Stimulated activated CD4-positive, alpha-beta T cell treated with anti-CD3 and anti-CD28 coated beads, Interleukin-15, amount 100 ng/mL, for 1 hour (primary cell): ENCODE results near the gene CSNK2B.

ENCODE experiments used
- DNase-seq, 2 donors: peaks; one replicate each; pipeline ENCODE4 v3.0.0-alpha.2; 2020; ENCODE audit warnings: low read depth in 1 of 2, low spot score in 1 of 2

Gene CSNK2B

GRCh38 chr6:31660381-31661261 is 5.3 kb upstream of the CSNK2B start, which contains the start of gene C6orf47:
C6orf47 (minus strand) TSS chr6:31660778; CDS start chr6:31659947, 831 bp downstream.
- DNase-seq: peak; percentile 61 to 62

GRCh38 chr6:31661262-31662123 is 4.4 kb upstream of the CSNK2B start:
- DNase-seq: no peak

- DNase-seq: no peak
These were observed 3.7 kb upstream of the CSNK2B start for GRCh38 chr6:31662124-31662723.

GRCh38 chr6:31663126-31663960 is 2.5 kb upstream of the CSNK2B start:
- DNase-seq: no peak

- no peak for DNase-seq
These were observed 1.7 kb upstream of the CSNK2B start for GRCh38 chr6:31663961-31664789.

- DNase-seq: peak; percentile 76
These were observed 935 bp upstream of the CSNK2B start, which contains the start of gene GPANK1 for GRCh38 chr6:31664790-31665500. GPANK1 (minus strand) TSS chr6:31664997; CDS start chr6:31664478, 519 bp downstream.

- DNase-seq: no peak
These were observed 571 bp downstream of the CSNK2B start for GRCh38 chr6:31666337-31666965.

GRCh38 chr6:31669676-31670075 is 3.8 kb downstream of the CSNK2B start, which contains the start of gene LY6G5B:
LY6G5B (plus strand) TSS chr6:31669976; CDS start chr6:31670951, 975 bp downstream.
- DNase-seq: no peak

- DNase-seq: no peak
These were observed 10.5 kb downstream of the CSNK2B start for GRCh38 chr6:31676322-31676903.

GRCh38 chr6:31676904-31677303 is 11.0 kb downstream of the CSNK2B start:
- DNase-seq: no peak

GRCh38 chr6:31677955-31678354 is 12.1 kb downstream of the CSNK2B start:
- no peak for DNase-seq

- DNase-seq: peak in 1 of 2 donors; percentile 38
These were observed 14.6 kb downstream of the CSNK2B start, which contains the start of gene LY6G5C for GRCh38 chr6:31680226-31681134. LY6G5C (minus strand) TSS chr6:31681067; CDS start chr6:31680373, 694 bp downstream.

GRCh38 chr6:31681135-31681671 is 15.3 kb downstream of the CSNK2B start:
- no peak for DNase-seq

GRCh38 chr6:31683591-31683990 is 17.7 kb downstream of the CSNK2B start:
- no peak for DNase-seq

- no peak for DNase-seq
These were observed 20.6 kb downstream of the CSNK2B start for GRCh38 chr6:31686483-31686882.

GRCh38 chr6:31687321-31687720 is 21.4 kb downstream of the CSNK2B start:
- DNase-seq: no peak
